HG02885 (cell line): ENCODE data around the gene RYR2.

ENCODE experiments used
- ATAC-seq: cut with Tn5 transposase; IDR thresholded peaks from one replicate; pipeline ENCODE4 v1.9.1; 2021; ENCODE audit warnings: mild to moderate bottlenecking; ENCODE audit not compliant: unreplicated experiment, poor library complexity

The RYR2 gene

GRCh38 chr1:237748171-237748960 lies 706.4 kb downstream of the RYR2 start:
- ATAC-seq: no peak

- ATAC-seq: no peak
Observed at GRCh38 chr1:237749122-237749521, 707.1 kb downstream of the RYR2 start.

GRCh38 chr1:237751090-237751489 lies 709.1 kb downstream of the RYR2 start:
- no peak for ATAC-seq

- no peak for ATAC-seq
Observed at GRCh38 chr1:237754627-237755026, 712.6 kb downstream of the RYR2 start.

GRCh38 chr1:237756304-237756967 lies 714.5 kb downstream of the RYR2 start:
- no peak for ATAC-seq

GRCh38 chr1:237759377-237759776 lies 717.4 kb downstream of the RYR2 start:
- ATAC-seq: no peak

- ATAC-seq: no peak
Observed at GRCh38 chr1:237760951-237761350, 719.0 kb downstream of the RYR2 start.

- no peak for ATAC-seq
Observed at GRCh38 chr1:237763137-237763536, 721.2 kb downstream of the RYR2 start.

GRCh38 chr1:237763751-237764150 lies 721.8 kb downstream of the RYR2 start:
- no peak for ATAC-seq

GRCh38 chr1:237769916-237770315 lies 727.9 kb downstream of the RYR2 start:
- no peak for ATAC-seq

- ATAC-seq: no peak
Observed at GRCh38 chr1:237772009-237772408, 730.0 kb downstream of the RYR2 start.

- no peak for ATAC-seq
Observed at GRCh38 chr1:237774246-237774645, 732.3 kb downstream of the RYR2 start.

GRCh38 chr1:237779356-237779755 lies 737.4 kb downstream of the RYR2 start:
- ATAC-seq: no peak

GRCh38 chr1:237786066-237786719 lies 744.2 kb downstream of the RYR2 start:
- ATAC-seq: no peak

- ATAC-seq: no peak
Observed at GRCh38 chr1:237788069-237788468, 746.1 kb downstream of the RYR2 start.

GRCh38 chr1:237789619-237790018 lies 747.6 kb downstream of the RYR2 start:
- no peak for ATAC-seq

GRCh38 chr1:237791592-237791991 lies 749.6 kb downstream of the RYR2 start:
- ATAC-seq: no peak

GRCh38 chr1:237792149-237792548 lies 750.2 kb downstream of the RYR2 start:
- no peak for ATAC-seq

GRCh38 chr1:237792726-237793125 lies 750.7 kb downstream of the RYR2 start:
- no peak for ATAC-seq

GRCh38 chr1:237794071-237794470 lies 752.1 kb downstream of the RYR2 start:
- no peak for ATAC-seq

- no peak for ATAC-seq
Observed at GRCh38 chr1:237795558-237795957, 753.6 kb downstream of the RYR2 start.
